ENCODE results near the gene PHKG1.

DNA sequence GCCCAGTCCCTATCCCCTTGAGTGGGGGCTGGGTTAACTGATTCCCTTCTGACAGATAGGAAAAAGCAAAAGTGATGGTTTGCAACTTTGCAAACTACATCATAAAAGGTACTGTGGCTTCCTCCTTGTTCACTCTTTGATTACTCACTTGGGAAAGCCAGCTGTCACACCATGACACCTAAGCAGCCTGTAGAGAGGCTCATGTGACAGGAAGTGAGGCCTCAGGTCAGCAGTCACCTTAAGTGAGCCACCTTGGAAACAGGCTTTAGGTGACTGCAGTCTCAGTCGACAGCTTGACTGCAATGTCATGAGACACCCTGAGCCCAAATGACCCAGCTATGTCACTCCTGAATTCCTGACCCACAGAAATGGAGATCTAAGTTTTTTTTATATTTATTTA is 17.9 kb upstream of the PHKG1 start:
- TF ChIP-seq POLR2A (IDR thresholded peaks at IDR 0.05) (no peak), POLR2AphosphoS5 (IDR thresholded peaks at IDR 0.05) (no peak)
- TF ChIP-seq, protein P1, sequence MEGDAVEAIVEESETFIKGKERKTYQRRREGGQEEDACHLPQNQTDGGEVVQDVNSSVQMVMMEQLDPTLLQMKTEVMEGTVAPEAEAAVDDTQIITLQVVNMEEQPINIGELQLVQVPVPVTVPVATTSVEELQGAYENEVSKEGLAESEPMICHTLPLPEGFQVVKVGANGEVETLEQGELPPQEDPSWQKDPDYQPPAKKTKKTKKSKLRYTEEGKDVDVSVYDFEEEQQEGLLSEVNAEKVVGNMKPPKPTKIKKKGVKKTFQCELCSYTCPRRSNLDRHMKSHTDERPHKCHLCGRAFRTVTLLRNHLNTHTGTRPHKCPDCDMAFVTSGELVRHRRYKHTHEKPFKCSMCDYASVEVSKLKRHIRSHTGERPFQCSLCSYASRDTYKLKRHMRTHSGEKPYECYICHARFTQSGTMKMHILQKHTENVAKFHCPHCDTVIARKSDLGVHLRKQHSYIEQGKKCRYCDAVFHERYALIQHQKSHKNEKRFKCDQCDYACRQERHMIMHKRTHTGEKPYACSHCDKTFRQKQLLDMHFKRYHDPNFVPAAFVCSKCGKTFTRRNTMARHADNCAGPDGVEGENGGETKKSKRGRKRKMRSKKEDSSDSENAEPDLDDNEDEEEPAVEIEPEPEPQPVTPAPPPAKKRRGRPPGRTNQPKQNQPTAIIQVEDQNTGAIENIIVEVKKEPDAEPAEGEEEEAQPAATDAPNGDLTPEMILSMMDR (IDR thresholded peaks at IDR 0.05), result no peak
